ENCODE data around the gene PIK3CA. TPM values are rescaled to one million over a fixed set of nuclear protein-coding genes. Genes with fewer than 3 reads are reported as not detected.

Gene PIK3CA
- total and polyA plus RNA-seq, 10 of the 15 experiments (the other 5 are each of a cell fraction or from before 2014, with no cell fraction given), result 3.0 to 18.6 (median 9.0) TPM

- Histone ChIP-seq H2AFZ (ENCODE audit: control insufficient read depth, low read depth, low read length) (no peak overlapping the region), H3K4me3 (no peak overlapping the region), H3K4me1 (ENCODE audit: control insufficient read depth, insufficient read depth, low read length) (peaks cover 14% of the 10 kb centered on the region; the same call in 1 of the 2 replicates), H3K4me2 (ENCODE audit: control insufficient read depth, insufficient read depth) (no peak overlapping the region), H3K79me2 (ENCODE audit: control insufficient read depth, insufficient read depth, low read length) (peaks cover 34% of the 10 kb centered on the region), H3K27me3 (replicated peaks in 1 of 2; ENCODE audit: control insufficient read depth in 2 of 2, insufficient read depth in 2 of 2, low read length in 1 of 2) (no peaks in the 10 kb centered on the region), H3K27ac (ENCODE audit: control insufficient read depth, insufficient read depth) (no peak overlapping the region), H3K9me3 (replicated peaks; ENCODE audit: control insufficient read depth, insufficient read depth, low read length) (no peaks in the 10 kb centered on the region; the same call in 1 of the 3 replicates), H4K20me1 (ENCODE audit: control insufficient read depth, insufficient read depth) (no peaks in the 10 kb centered on the region), H3K9ac (ENCODE audit: control insufficient read depth, insufficient read depth, low read length) (no peak overlapping the region), H3K36me3 (ENCODE audit: control insufficient read depth in 2 of 2, insufficient read depth in 2 of 2, low read length in 1 of 2) (no peaks in the 10 kb centered on the region; a peak in 1 of 4 replicates)
- ChIA-PET CTCF (interaction anchor here (1.1 to 1.5 kb wide), 5 partner anchors 9 to 165 kb away, joined by 3 to 4 read pairs (median 3); no protein-coding TSS in a partner anchor), RAD21 (ENCODE audit: unreplicated experiment) (interaction anchor here (1.2 kb wide), 1 partner anchor 405 kb away, joined by 3 read pairs; no protein-coding TSS in a partner anchor), SMC1A (ENCODE audit: uncharacterized antibody, unreplicated experiment) (interaction anchor here (0.7 to 1.1 kb wide), 2 partner anchors 10 to 140 kb away, joined by 3 read pairs; no protein-coding TSS in a partner anchor), POLR2A (no interaction called here)
- FAIRE-seq (no peak), ATAC-seq (no peak), DNase-seq (ENCODE audit: low read depth, low spot score) (no peak)
- TF ChIP-seq RELB (IDR thresholded peaks at IDR 0.05; ENCODE audit: low read depth), result no peak
- no peak for TF ChIP-seq MTA3 (IDR thresholded peaks at IDR 0.05; ENCODE audit: borderline replicate concordance, low read length)
- no peak for TF ChIP-seq FOXK2 (IDR thresholded peaks at IDR 0.05)
- no peak for TF ChIP-seq CBFB (IDR thresholded peaks at IDR 0.05; ENCODE audit: low read depth)
- no peak for TF ChIP-seq ETV6 (conservative IDR thresholded peaks at IDR 0.05 in 1 of 2, IDR thresholded peaks at IDR 0.05 in 1 of 2; ENCODE audit: borderline replicate concordance in 1 of 2, low read depth in 1 of 2)
- TF ChIP-seq SMAD5 (IDR thresholded peaks at IDR 0.05; ENCODE audit: low read depth), result no peak
- no peak for TF ChIP-seq CREM (IDR thresholded peaks at IDR 0.05; ENCODE audit: low read depth)
- TF ChIP-seq POLR2A (IDR thresholded peaks at IDR 0.05; ENCODE audit: low read depth, low read length), result no peak
- TF ChIP-seq ZBTB33 (IDR thresholded peaks at IDR 0.05), result no peak
- TF ChIP-seq PAX8 (IDR thresholded peaks at IDR 0.05), result no peak
- no peak for TF ChIP-seq RAD21 (IDR thresholded peaks at IDR 0.05; ENCODE audit: insufficient read depth, low read depth, low read length)
- TF ChIP-seq BCLAF1 (IDR thresholded peaks at IDR 0.05), result no peak
- in situ Hi-C loops (cut with MboI), result no loop called here
- WGBS (ENCODE audit: insufficient coverage, insufficient replicate concordance, low lambda C conversion rate, missing lambda C conversion rate), result 91% methylated on average over 1 of the region's 1 CpG
- BruUV-seq (replicated peaks), result no TSS peak
- intact Hi-C loops (cut with micrococcal nuclease; ENCODE audit: unreplicated experiment), result no loop called here
Measured at GRCh38 chr3:179156170-179156569, 8.0 kb downstream of the PIK3CA start.

Measured in GM12878 (cell line).